Uterus (tissue), 4 donors: Measurements from ENCODE around the gene ROCK2. TPM values are rescaled to one million over a fixed set of nuclear protein-coding genes. Genes with fewer than 3 reads are reported as not detected.

Experiments used
- DNase-seq, 2 donors: peaks; one replicate each; pipeline ENCODE4 v3.0.0-alpha.2; 2019 to 2020
- H3K27ac ChIP-seq, 2 donors: fragments of 200-600 bp; sonication (generic); 1 replicate in 1 of 2; 2 replicates in 1 of 2; pipeline ENCODE4 v1.5.1; 2016 to 2018
- H3K27me3 ChIP-seq, 2 donors: fragments of 200-600 bp; sonication (generic); one replicate each; pipeline ENCODE4 v1.5.1; 2018 to 2019; ENCODE audit warnings: control low read depth in 1 of 2
- H3K36me3 ChIP-seq, 2 donors: fragments of 200-600 bp; sonication (generic); one replicate each; pipeline ENCODE4 v1.5.1; 2019; ENCODE audit warnings: control low read depth in 1 of 2
- H3K4me1 ChIP-seq, 2 donors: fragments of 200-600 bp; sonication (generic); one replicate each; pipeline ENCODE4 v1.5.1; 2018 to 2019; ENCODE audit warnings: control low read depth in 1 of 2
- H3K4me3 ChIP-seq, 2 donors: fragments of 200-600 bp; sonication (generic); 1 replicate in 1 of 2; 2 replicates in 1 of 2; pipeline ENCODE4 v1.5.1; 2018 to 2019; ENCODE audit warnings: mild to moderate bottlenecking in 1 of 2
- H3K9me3 ChIP-seq, 2 donors: fragments of 200-600 bp; sonication (generic); one replicate each; pipeline ENCODE4 v1.5.1; 2019; ENCODE audit warnings: control low read depth in 1 of 2
- CTCF ChIP-seq, 4 experiments: fragments of 200-600 bp in 2 of 4; fragments of 450-650 bp in 2 of 4; sonication (generic) in 2 of 4; IDR thresholded peaks; one replicate each; pipeline ENCODE4 v1.5.1; 2016 to 2019; ENCODE audit warnings: antibody characterized with exemption in 4 of 4, mild to moderate bottlenecking in 2 of 4, moderate library complexity in 1 of 4
- POLR2A ChIP-seq, 2 donors: fragments of 450-650 bp; IDR thresholded peaks; one replicate each; pipeline ENCODE4 v1.6.1; 2016; ENCODE audit warnings: antibody characterized with exemption in 2 of 2, mild to moderate bottlenecking in 1 of 2, moderate library complexity in 1 of 2
- intact Hi-C: fragments of 100-400 bp; cut with DNase I; formaldehyde crosslinking; loops from one replicate; pipeline ENCODE4 v1.15.1; 2023; ENCODE audit warnings: low total_unique reads
- total RNA-seq, 4 donors: library from RNA; depleted of rRNA in 3 of 4; stranded (reverse); fragments of >200 nt in 3 of 4; gene quantifications; one replicate each; pipeline versions ENCODE4 v1.1.0 to v1.2.4, GENCODE V29; 2014 to 2023
- donor health status: DM: yes; HTN: yes; CAD: no.

The ROCK2 gene
- total RNA-seq, 4 donors from 2014 or later, result 78.5 to 143 (median 122) TPM

- Histone ChIP-seq H3K27me3 (no peaks in the 10 kb centered on the region), H3K4me3 (no peak overlapping the region), H3K27ac (no peak overlapping the region), H3K4me1 (peaks cover 0 to 11% of the 10 kb centered on the region in 2 donors), H3K9me3 (no peaks in the 10 kb centered on the region), H3K36me3 (no peaks in the 10 kb centered on the region)
- TF ChIP-seq POLR2A (IDR thresholded peaks at IDR 0.05) (no peak), CTCF (IDR thresholded peaks at IDR 0.05) (no peak)
- no peak for DNase-seq
- intact Hi-C loops, result no loop called here
Observed at GRCh38 chr2:11134349-11134748, 210.1 kb downstream of the ROCK2 start.

GRCh38 chr2:11133936-11134320, 210.5 kb downstream of the ROCK2 start:
- Histone ChIP-seq H3K27me3 (no peaks in the 10 kb centered on the region), H3K9me3 (no peaks in the 10 kb centered on the region), H3K36me3 (no peaks in the 10 kb centered on the region), H3K4me3 (peak overlapping the region; percentile 38 to 44), H3K27ac (no peak overlapping the region), H3K4me1 (peaks cover 0 to 11% of the 10 kb centered on the region in 2 donors)
- TF ChIP-seq POLR2A (IDR thresholded peaks at IDR 0.05), result no peak
- no peak for TF ChIP-seq CTCF (IDR thresholded peaks at IDR 0.05)
- DNase-seq, result no peak
- intact Hi-C loops, result no loop called here

GRCh38 chr2:11133238-11133935, 211.0 kb downstream of the ROCK2 start:
- TF ChIP-seq CTCF (IDR thresholded peaks at IDR 0.05) (no peak), POLR2A (IDR thresholded peaks at IDR 0.05) (no peak)
- H3K27me3 ChIP-seq, result no peaks in the 10 kb centered on the region
- intact Hi-C loops, result no loop called here
- peak overlapping the region; percentile 38 to 44 for H3K4me3 ChIP-seq
- H3K4me1 ChIP-seq, result peaks cover 0 to 11% of the 10 kb centered on the region in 2 donors
- H3K36me3 ChIP-seq, result no peaks in the 10 kb centered on the region
- no peaks in the 10 kb centered on the region for H3K9me3 ChIP-seq
- H3K27ac ChIP-seq, result no peak overlapping the region
- no peak for DNase-seq

GRCh38 chr2:11132036-11132671, 212.3 kb downstream of the ROCK2 start:
- Histone ChIP-seq H3K36me3 (no peaks in the 10 kb centered on the region), H3K27ac (no peak overlapping the region), H3K4me3 (no peak overlapping the region), H3K9me3 (no peaks in the 10 kb centered on the region), H3K4me1 (peaks cover 0 to 11% of the 10 kb centered on the region in 2 donors), H3K27me3 (no peaks in the 10 kb centered on the region)
- intact Hi-C loops, result no loop called here
- no peak for TF ChIP-seq POLR2A (IDR thresholded peaks at IDR 0.05)
- no peak for TF ChIP-seq CTCF (IDR thresholded peaks at IDR 0.05)
- no peak for DNase-seq

GRCh38 chr2:11131166-11131920, 213.1 kb downstream of the ROCK2 start:
- Histone ChIP-seq H3K4me3 (no peak overlapping the region), H3K27ac (no peak overlapping the region), H3K4me1 (peaks cover 0 to 11% of the 10 kb centered on the region in 2 donors), H3K36me3 (no peaks in the 10 kb centered on the region), H3K9me3 (no peaks in the 10 kb centered on the region), H3K27me3 (no peaks in the 10 kb centered on the region)
- no peak for DNase-seq
- intact Hi-C loops, result no loop called here
- TF ChIP-seq CTCF (IDR thresholded peaks at IDR 0.05) (no peak), POLR2A (IDR thresholded peaks at IDR 0.05) (no peak)
